DMS 273 treated with DMSO at 0.1 percent for 48 hours (cell line): ENCODE data around the gene PPFIA4.

Source experiments
- DNase-seq: peaks from one replicate; lab custom pipeline; 2025; lab: John Stamatoyannopoulos, UW

PPFIA4 gene

GRCh38 chr1:203041351-203041932, 15.2 kb downstream of the PPFIA4 start:
- no peak for DNase-seq

GRCh38 chr1:203043830-203044545, 17.7 kb downstream of the PPFIA4 start:
- no peak for DNase-seq

GRCh38 chr1:203044546-203045250, 18.4 kb downstream of the PPFIA4 start:
- DNase-seq = no peak

- no peak for DNase-seq
Observed at GRCh38 chr1:203045336-203045735, 19.0 kb downstream of the PPFIA4 start.

DNA sequence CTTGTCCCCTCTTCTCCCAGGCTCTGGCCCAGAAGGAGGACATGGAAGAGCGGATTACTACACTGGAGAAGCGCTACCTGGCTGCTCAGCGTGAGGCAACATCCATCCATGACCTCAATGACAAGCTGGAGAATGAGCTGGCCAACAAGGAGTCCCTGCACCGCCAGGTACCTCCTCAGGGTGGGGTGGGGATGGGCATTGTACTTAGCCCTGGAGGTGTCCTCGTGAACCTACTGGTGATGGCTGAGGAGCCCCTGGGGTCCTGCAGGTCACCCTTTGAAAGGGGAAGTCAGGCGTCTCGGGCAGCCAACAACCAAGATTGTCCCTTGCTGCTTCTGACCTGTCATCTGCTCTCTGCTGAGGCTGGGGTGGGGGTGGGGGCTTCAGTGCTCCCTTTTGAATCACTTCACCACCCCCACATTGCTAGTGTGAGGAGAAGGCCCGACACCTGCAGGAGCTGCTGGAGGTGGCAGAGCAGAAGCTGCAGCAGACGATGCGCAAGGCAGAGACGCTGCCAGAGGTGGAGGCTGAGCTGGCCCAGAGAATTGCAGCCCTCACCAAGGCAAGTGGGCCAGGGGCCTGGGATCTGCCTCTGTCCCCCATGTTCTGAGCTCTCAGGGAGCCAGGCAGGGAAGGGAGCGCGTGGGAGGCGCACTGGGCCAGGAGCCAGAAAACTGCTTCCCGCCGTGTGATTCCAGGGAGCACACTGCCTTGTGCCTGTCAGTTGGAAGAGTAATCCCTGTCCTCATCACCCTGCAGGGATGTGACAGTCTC, 19.7 kb downstream of the PPFIA4 start:
- DNase-seq = no peak

GRCh38 chr1:203046984-203047630, 20.8 kb downstream of the PPFIA4 start:
- no peak for DNase-seq

- peak; percentile 13 for DNase-seq
Observed at GRCh38 chr1:203048086-203048485, 21.8 kb downstream of the PPFIA4 start.

- DNase-seq = peak; percentile 70
Observed at GRCh38 chr1:203048555-203049051, 22.3 kb downstream of the PPFIA4 start.

DNA sequence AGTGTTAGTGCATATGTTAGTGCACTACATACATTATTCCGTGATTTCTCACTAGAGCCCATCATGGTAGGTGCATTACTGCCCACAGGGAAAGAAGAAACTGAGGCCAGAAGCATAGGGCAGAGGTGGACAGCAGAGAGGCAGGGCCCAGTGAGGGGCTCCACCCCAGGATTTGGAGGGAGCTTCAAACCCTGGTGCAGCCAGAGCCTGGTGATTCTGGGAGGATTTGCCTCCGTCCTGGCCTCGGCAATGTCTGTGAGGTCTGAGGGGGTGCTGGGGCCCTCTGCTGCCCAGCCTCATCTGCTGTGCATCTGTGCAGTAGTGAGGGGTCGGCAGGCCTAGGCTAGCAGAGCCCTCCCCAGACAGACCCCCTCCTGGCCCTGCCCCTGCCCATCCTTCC, 22.8 kb downstream of the PPFIA4 start:
- no peak for DNase-seq

- DNase-seq = no peak
Observed at GRCh38 chr1:203049576-203050180, 23.4 kb downstream of the PPFIA4 start.

DNA sequence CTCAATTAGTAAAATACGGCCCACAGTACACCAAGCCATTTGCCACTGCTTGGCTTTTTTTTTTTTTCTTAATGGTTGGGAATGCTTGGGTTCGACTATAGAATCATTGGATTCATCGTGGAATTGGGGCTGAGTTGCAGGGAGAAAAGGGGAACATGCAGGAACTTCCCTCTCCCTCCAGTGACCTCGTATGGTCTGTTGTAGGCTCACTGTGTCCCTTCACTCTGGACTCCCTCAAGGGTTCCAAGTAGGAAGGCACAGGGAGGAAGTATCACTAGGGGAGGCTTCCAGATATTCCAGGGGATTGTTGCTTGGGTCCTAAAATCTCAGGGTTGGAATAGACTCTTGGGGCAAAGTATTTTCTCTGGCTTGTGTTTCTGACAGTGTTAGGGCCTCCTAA, 24.5 kb downstream of the PPFIA4 start:
- DNase-seq = no peak

- peak; percentile 79 for DNase-seq
Observed at GRCh38 chr1:203051841-203052324, 25.6 kb downstream of the PPFIA4 start.

GRCh38 chr1:203052601-203053000, 26.3 kb downstream of the PPFIA4 start:
- no peak for DNase-seq

GRCh38 chr1:203054184-203054583, 27.9 kb downstream of the PPFIA4 start:
- DNase-seq = no peak

DNA sequence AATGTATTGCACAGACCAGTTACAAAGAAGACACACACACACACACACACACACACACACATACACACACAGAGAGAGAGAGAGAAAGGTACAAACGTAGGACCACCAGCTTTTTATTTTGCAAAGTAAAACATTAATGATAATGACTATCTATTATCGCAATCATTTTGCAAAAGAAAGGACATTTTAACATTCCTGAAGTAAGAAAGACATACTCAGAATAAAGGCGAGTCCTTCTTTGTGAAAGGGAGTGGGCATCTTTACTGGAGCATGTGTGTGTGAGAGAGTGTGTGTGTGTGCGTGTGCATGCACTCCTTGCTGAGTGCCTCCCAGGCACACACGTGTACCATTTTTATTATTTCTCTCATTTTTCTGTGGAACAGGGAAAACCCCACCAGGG, 28.4 kb downstream of the PPFIA4 start:
- DNase-seq = no peak

- DNase-seq = no peak
Observed at GRCh38 chr1:203055161-203055799, 29.0 kb downstream of the PPFIA4 start.

GRCh38 chr1:203056012-203056411, 29.7 kb downstream of the PPFIA4 start:
- DNase-seq = no peak

DNA sequence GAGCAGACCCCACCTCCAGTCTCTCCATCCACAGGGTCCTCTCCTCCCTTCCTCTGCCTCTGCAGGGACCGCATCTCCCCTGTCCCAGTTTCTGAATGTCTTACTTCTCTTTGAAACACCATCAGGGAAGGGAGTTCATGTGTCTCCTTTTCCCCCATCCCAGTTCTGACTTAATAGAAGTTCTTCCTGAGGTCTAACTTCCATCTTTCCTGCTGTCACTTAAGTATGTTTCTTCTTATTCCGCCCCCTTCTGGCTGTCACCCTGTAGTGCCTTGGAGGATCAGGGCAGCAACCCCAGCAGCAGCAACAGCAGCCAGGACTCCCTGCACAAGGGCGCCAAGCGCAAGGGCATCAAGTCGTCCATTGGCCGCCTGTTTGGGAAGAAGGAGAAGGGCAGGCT, 30.2 kb downstream of the PPFIA4 start:
- DNase-seq = no peak

DNA sequence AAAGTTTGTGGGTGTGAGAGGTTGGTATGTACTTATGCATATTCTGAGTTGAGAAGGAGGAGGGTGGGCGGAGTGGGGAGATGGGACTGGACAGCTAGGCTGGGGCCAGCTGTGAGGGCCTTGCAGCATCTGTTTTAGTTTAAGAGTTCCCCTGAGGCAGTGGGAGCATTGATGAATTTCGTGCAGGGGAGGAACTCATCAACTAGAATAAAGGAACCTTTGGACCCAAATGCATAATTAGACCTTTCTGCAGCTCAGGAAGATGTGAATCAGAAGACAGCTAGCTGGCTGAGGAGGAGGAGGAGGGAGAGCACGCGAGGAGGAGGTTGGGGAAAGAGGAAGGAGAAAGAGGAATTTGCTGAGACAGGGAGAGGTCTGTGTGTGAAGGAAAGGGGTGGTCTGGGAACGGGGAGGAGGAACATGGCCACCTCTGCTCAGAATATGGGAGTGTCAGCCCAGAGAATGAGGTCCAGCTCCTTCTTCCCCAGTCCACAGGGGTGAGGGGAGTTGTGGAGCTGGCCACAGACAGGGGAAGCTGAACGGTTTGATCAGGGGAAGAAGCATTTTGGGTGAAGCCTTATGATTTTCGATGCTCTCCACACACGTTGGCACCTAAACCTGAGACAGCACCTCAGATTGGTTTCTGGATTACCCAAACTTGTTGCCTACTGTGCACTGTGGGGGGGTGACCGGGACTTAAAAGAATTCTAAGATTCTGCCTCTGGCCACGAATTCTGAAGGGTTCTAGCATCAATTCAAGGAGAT, 31.8 kb downstream of the PPFIA4 start:
- no peak for DNase-seq

DNA sequence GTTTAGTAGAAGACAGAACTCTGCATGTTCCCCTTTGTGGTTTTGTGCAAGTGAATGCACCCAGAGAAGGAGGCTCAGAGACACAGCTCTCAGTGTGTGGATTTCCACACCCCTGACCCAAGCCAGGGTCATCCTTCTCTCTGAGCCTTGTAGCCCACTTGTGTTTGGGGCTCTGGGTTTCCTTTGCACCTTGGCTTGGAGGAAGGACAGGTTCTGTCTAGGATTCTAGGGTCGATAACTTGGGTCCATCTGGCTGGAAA, 32.3 kb downstream of the PPFIA4 start:
- no peak for DNase-seq
